ENCODE results near the gene ADIPOR2. TPM values are rescaled to one million over a fixed set of nuclear protein-coding genes. Genes with fewer than 3 reads are reported as not detected.

The ADIPOR2 gene
- total RNA-seq, 4 donors from 2014 or later, result 46.0 to 59.3 (median 52.4) TPM

GRCh38 chr12:1657688-1658087 lies 33.2 kb upstream of the ADIPOR2 start:
- Histone ChIP-seq H3K27ac (peak overlapping the region in 1 of 3 donors; percentile 90), H3K9me3 (no peaks in the 10 kb centered on the region), H3K4me3 (replicated peaks in 1 of 3) (no peak overlapping the region), H3K27me3 (no peaks in the 10 kb centered on the region), H3K36me3 (no peaks in the 10 kb centered on the region), H3K4me1 (peaks cover 0 to 6% of the 10 kb centered on the region in 2 donors)
- DNase-seq, result no peak
- TF ChIP-seq, protein P1, sequence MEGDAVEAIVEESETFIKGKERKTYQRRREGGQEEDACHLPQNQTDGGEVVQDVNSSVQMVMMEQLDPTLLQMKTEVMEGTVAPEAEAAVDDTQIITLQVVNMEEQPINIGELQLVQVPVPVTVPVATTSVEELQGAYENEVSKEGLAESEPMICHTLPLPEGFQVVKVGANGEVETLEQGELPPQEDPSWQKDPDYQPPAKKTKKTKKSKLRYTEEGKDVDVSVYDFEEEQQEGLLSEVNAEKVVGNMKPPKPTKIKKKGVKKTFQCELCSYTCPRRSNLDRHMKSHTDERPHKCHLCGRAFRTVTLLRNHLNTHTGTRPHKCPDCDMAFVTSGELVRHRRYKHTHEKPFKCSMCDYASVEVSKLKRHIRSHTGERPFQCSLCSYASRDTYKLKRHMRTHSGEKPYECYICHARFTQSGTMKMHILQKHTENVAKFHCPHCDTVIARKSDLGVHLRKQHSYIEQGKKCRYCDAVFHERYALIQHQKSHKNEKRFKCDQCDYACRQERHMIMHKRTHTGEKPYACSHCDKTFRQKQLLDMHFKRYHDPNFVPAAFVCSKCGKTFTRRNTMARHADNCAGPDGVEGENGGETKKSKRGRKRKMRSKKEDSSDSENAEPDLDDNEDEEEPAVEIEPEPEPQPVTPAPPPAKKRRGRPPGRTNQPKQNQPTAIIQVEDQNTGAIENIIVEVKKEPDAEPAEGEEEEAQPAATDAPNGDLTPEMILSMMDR (IDR thresholded peaks at IDR 0.05), result no peak
- TF ChIP-seq POLR2A (IDR thresholded peaks at IDR 0.05), result no peak
- WGBS, 2 donors, result 85 to 94% methylated on average over 1 of the region's 1 CpG
- intact Hi-C loops (cut with DNase I), result no loop called here

- intact Hi-C loops (cut with DNase I), result no loop called here
- WGBS, 2 donors, result 62 to 64% methylated on average over 18 to 20 of the region's 20 CpGs
- H3K4me3 ChIP-seq (replicated peaks in 1 of 3), result no peak overlapping the region
- DNase-seq, result peak; percentile 66 to 76
- H3K4me1 ChIP-seq, result peaks cover 0 to 6% of the 10 kb centered on the region in 2 donors
- peak overlapping the region; percentile 76 to 90 (median 82) for H3K27ac ChIP-seq
- no peaks in the 10 kb centered on the region for H3K9me3 ChIP-seq
- H3K27me3 ChIP-seq, result no peaks in the 10 kb centered on the region
- H3K36me3 ChIP-seq, result no peaks in the 10 kb centered on the region
- no peak for TF ChIP-seq POLR2A (IDR thresholded peaks at IDR 0.05)
- TF ChIP-seq, protein P1 (IDR thresholded peaks at IDR 0.05), result no peak
Measured at GRCh38 chr12:1660304-1661187, 30.3 kb upstream of the ADIPOR2 start.

DNA sequence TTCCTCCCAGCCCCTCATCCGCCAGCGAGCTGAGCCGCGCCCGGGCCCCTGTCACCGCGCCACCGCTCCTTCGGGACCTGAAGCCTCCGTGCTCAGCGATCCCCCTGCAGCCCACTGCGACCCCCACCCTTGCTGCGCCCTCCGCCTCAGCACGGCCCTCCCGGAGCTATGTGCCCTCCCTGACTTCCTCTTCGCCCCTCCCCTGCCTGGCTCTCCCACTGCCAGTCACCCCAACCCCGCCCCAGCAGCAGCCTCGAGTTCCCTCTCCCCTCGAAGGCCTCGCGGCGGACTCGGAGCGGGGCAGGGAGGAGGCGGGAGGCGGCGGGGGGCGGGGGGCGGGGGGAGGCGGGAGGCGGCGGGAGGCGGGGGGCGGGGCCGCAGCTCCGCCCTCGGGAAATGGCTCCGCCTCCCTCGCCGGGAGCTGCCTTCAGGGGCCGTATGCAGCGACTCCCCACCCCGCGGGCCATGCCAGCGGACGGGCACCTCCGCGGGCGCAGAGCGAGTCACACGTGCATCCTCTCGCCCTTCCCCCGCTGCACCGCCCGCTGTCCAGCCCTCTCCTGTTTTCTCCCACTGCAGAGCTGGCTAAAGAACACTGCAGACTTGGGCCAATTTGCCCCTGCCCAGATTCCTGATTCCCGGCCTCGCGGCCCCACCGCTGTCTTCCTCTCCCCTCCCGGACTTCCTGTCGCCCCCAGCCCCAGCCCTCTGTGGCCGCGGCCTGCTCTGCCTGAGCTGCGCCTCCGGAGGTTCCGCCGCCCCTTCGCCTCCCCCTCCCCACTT lies 29.1 kb upstream of the ADIPOR2 start:
- H3K4me1 ChIP-seq, result peaks cover 0 to 6% of the 10 kb centered on the region in 2 donors
- 4 to 24% methylated on average over 24 to 29 of the region's 69 CpGs for WGBS, 2 donors
- H3K36me3 ChIP-seq, result no peaks in the 10 kb centered on the region
- H3K27me3 ChIP-seq, result no peaks in the 10 kb centered on the region
- TF ChIP-seq, protein P1 (IDR thresholded peaks at IDR 0.05), result no peak
- peak in 1 of 2 donors; percentile 80 for TF ChIP-seq POLR2A (IDR thresholded peaks at IDR 0.05)
- peak overlapping the region in 1 of 3 donors; percentile 38 for H3K4me3 ChIP-seq (replicated peaks in 1 of 3)
- no peaks in the 10 kb centered on the region for H3K9me3 ChIP-seq
- peak overlapping the region; percentile 91 to 98 (median 95) for H3K27ac ChIP-seq
- peak; percentile 96 to 97 for DNase-seq
- intact Hi-C loops (cut with DNase I), result no loop called here

DNA sequence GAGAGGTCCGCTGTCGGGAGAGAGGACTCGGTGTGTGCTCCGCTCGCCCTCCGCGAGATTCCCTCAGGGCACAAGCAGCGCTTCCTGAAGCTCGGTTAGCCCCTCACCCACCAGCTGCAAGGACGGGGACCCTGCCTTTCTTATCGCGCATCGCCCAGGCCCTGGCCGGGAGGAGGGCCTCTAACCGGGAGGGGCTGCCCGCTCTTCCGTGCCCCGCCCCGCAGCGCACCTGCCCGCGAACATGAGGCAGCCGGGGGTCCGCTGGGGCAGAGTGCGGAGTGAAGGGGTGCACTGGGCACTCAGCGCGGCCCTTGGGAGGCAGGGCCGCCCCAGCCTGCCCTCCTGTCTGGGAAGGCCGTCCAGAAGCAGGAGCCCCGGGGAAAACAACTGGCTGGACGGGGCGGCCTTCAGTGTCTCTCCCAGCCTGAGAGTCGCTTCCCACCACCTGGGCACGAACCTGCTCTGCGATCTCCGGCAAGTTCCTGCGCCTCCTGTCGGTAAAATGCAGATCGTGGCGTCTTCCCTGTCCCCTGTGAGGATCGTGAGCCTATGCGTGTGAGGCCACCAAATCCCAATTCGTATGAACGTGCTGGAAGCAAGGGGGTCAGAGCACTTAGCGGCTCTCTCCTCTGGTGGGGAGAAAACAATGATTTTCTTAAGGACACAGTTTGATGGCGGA lies 28.0 kb upstream of the ADIPOR2 start:
- H3K27ac ChIP-seq, result peak overlapping the region; percentile 76 to 83 (median 82)
- H3K27me3 ChIP-seq, result no peaks in the 10 kb centered on the region
- H3K36me3 ChIP-seq, result no peaks in the 10 kb centered on the region
- 38 to 54% methylated on average over 14 to 16 of the region's 46 CpGs for WGBS, 2 donors
- H3K4me3 ChIP-seq (replicated peaks in 1 of 3), result peak overlapping the region in 1 of 3 donors; percentile 17
- no peaks in the 10 kb centered on the region for H3K9me3 ChIP-seq
- intact Hi-C loops (cut with DNase I), result no loop called here
- DNase-seq, result peak; percentile 66 to 71
- H3K4me1 ChIP-seq, result peaks cover 0 to 6% of the 10 kb centered on the region in 2 donors
- TF ChIP-seq, protein P1 (IDR thresholded peaks at IDR 0.05), result peak in 5 of 6 experiments; percentile 11 to 49 (median 44)
- no peak for TF ChIP-seq POLR2A (IDR thresholded peaks at IDR 0.05)
